Epithelial cell of esophagus (primary cell): ENCODE results near the gene ZNF101.
"Not testable (repeated sequence)": the region's sequence is repeated elsewhere in the genome, so short reads cannot be mapped to it uniquely, and the experiment has no call there.

Source experiments
- DNase-seq: peaks from one replicate; pipeline ENCODE4 v3.0.0; 2010; ENCODE audit warnings: low read depth
- H3K4me3 ChIP-seq: 2 replicates; pipeline ENCODE4 v1.5.1; 2011; ENCODE audit warnings: mild to moderate bottlenecking, low read length, control low read depth
- TF ChIP-seq, protein P1 (sequence below): IDR thresholded peaks from 2 replicates; pipeline ENCODE4 v1.5.1; 2011; ENCODE audit warnings: low read depth, mild to moderate bottlenecking, low read length, control low read depth, inconsistent platforms; ENCODE audit not compliant: insufficient read depth; ENCODE audit errors: missing control alignments

Gene ZNF101

DNA sequence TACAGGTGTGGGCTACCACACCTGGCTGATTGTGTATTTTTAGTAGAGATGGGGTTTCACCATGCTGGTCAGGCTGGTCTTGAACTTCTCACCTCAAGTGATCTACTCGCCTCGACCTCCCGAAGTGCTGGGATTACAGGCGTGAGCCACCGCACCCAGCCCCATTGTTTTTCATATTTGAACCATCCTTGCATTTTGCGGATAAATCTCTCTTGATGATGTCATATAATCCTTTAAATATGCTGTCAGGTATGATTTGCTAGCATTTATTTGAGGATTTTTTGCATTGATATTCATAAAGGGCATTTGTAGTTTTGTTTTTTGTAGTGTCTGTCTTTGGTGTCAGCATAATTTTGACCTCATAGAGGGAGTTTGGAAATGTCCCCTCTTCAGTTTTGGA is 5.7 kb downstream of the ZNF101 start:
- no peak overlapping the region for H3K4me3 ChIP-seq
- TF ChIP-seq, protein P1, sequence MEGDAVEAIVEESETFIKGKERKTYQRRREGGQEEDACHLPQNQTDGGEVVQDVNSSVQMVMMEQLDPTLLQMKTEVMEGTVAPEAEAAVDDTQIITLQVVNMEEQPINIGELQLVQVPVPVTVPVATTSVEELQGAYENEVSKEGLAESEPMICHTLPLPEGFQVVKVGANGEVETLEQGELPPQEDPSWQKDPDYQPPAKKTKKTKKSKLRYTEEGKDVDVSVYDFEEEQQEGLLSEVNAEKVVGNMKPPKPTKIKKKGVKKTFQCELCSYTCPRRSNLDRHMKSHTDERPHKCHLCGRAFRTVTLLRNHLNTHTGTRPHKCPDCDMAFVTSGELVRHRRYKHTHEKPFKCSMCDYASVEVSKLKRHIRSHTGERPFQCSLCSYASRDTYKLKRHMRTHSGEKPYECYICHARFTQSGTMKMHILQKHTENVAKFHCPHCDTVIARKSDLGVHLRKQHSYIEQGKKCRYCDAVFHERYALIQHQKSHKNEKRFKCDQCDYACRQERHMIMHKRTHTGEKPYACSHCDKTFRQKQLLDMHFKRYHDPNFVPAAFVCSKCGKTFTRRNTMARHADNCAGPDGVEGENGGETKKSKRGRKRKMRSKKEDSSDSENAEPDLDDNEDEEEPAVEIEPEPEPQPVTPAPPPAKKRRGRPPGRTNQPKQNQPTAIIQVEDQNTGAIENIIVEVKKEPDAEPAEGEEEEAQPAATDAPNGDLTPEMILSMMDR: no peak
- no peak for DNase-seq

DNA sequence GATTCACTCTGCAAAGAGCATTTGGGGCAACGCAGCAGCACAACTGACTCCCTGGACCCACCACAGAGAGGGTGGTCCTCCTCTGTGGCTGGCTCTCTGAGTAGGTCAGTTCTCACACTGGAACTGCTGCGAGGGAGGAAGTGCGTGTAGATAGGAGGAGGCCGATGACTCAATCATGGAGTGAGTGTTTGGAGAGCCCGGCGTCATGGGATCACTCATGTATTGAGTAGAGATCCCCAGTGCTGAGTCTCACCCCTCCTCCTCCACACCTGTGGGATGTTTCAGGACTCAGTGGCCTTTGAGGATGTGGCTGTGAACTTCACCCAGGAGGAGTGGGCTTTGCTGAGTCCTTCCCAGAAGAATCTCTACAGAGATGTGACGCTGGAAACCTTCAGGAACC is 8.9 kb downstream of the ZNF101 start:
- TF ChIP-seq, protein P1: no peak
- no peak for DNase-seq
- H3K4me3 ChIP-seq: no peak overlapping the region

- H3K4me3 ChIP-seq: no peak overlapping the region
- TF ChIP-seq, protein P1: no peak
- DNase-seq: no peak
These were observed 10.8 kb downstream of the ZNF101 start for GRCh38 chr19:19679176-19680073.

- not testable (repeated sequence) for DNase-seq, H3K4me3 ChIP-seq
These were observed 17.5 kb downstream of the ZNF101 start for GRCh38 chr19:19686119-19686518.

- DNase-seq: no peak
These were observed 17.9 kb downstream of the ZNF101 start for GRCh38 chr19:19686580-19686979.

GRCh38 chr19:19687090-19687489 is 18.5 kb downstream of the ZNF101 start:
- no peak overlapping the region for H3K4me3 ChIP-seq
- TF ChIP-seq, protein P1: no peak
- DNase-seq: no peak

More at GRCh38 chr19:19686580-19686979, 17.9 kb downstream of the ZNF101 start:
- H3K4me3 ChIP-seq: no peak overlapping the region
- TF ChIP-seq, protein P1: no peak

DNA sequence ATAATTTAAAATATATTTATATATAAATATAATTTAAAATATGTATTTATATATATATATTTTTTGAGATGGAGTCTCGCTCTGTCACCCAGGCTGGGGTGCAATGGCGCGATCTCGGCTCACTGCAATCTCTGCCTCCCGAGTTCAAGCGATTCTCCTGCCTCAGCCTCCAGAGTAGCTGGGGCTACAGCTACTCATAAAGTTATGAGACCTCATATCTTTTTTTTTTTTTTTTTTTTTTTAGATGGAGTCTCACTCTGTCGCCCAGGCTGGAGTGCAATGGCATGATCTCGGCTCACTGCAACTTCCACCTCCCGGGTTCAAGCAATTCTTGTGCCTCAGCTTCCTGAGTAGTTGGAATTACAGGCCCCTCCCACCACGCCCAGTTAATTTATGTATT is 20.4 kb downstream of the ZNF101 start:
- not testable (repeated sequence) for DNase-seq, H3K4me3 ChIP-seq

GRCh38 chr19:19691683-19692082 is 23.0 kb downstream of the ZNF101 start:
- TF ChIP-seq, protein P1: no peak
- no peak for DNase-seq
- H3K4me3 ChIP-seq: no peak overlapping the region
